SK-N-SH treated with all-trans-retinoic acid at 6 μM for 48 hours (cell line): ENCODE results near the gene C1RL.

Experiments
- ATAC-seq: fragments of 200-7000 bp; cut with Tn5 transposase; 3 replicates; pipeline ENCODE4 v1.9.1; 2020; ENCODE audit warnings: mild to moderate bottlenecking, moderate library complexity
- ARNTL ChIP-seq: fragments of 450-650 bp; formaldehyde crosslinking; IDR thresholded peaks from 2 replicates; pipeline ENCODE4 v1.5.0; 2020; ENCODE audit warnings: low read depth, mild to moderate bottlenecking, moderate library complexity, borderline replicate concordance
- BACH2 ChIP-seq: fragments of 250-450 bp; sonication (Bioruptor Pico); IDR thresholded peaks from 2 replicates; pipeline ENCODE4 v1.9.0; 2021; ENCODE audit warnings: mild to moderate bottlenecking, borderline replicate concordance
- CREB5 ChIP-seq: fragments of 250-450 bp; sonication (Bioruptor Pico); IDR thresholded peaks from 2 replicates; pipeline ENCODE4 v1.5.1; 2020; ENCODE audit warnings: low read depth, mild to moderate bottlenecking, moderate library complexity
- CSDC2 ChIP-seq: fragments of 250-450 bp; sonication (Bioruptor Pico); IDR thresholded peaks from 2 replicates; pipeline ENCODE4 v1.5.0; 2020; ENCODE audit warnings: mild to moderate bottlenecking, moderate library complexity
- CSRNP3 ChIP-seq: fragments of 250-450 bp; sonication (Bioruptor Pico); IDR thresholded peaks from 2 replicates; pipeline ENCODE4 v1.5.1; 2021; ENCODE audit warnings: mild to moderate bottlenecking, moderate library complexity
- ESRRG ChIP-seq: fragments of 250-450 bp; sonication (Bioruptor Pico); IDR thresholded peaks from 2 replicates; pipeline ENCODE4 v1.6.1; 2021; ENCODE audit warnings: mild to moderate bottlenecking
- GLIS3 ChIP-seq: fragments of 250-450 bp; sonication (Bioruptor Pico); IDR thresholded peaks from 2 replicates; pipeline ENCODE4 v1.5.0; 2020; ENCODE audit warnings: mild to moderate bottlenecking, moderate library complexity
- OSR1 ChIP-seq: fragments of 250-450 bp; sonication (Bioruptor Pico); IDR thresholded peaks from 2 replicates; pipeline ENCODE4 v1.8.0; 2022; ENCODE audit warnings: moderate library complexity, mild to moderate bottlenecking, inconsistent platforms
- PATZ1 ChIP-seq: fragments of 250-450 bp; sonication (Bioruptor Pico); IDR thresholded peaks from 2 replicates; pipeline ENCODE4 v1.8.0; 2020; ENCODE audit warnings: mild to moderate bottlenecking, moderate library complexity, borderline replicate concordance
- POU6F1 ChIP-seq: fragments of 250-450 bp; sonication (Bioruptor Pico); IDR thresholded peaks from 2 replicates; pipeline ENCODE4 v1.8.0; 2021; ENCODE audit warnings: low read depth, mild to moderate bottlenecking, moderate library complexity, borderline replicate concordance
- PPARA ChIP-seq: fragments of 250-450 bp; sonication (Bioruptor Pico); IDR thresholded peaks from 2 replicates; pipeline ENCODE4 v1.5.0; 2020; ENCODE audit warnings: mild to moderate bottlenecking, borderline replicate concordance
- RARB ChIP-seq: fragments of 250-450 bp; sonication (Bioruptor Pico); IDR thresholded peaks from 2 replicates; pipeline ENCODE4 v1.8.0; 2021; ENCODE audit warnings: mild to moderate bottlenecking, moderate library complexity
- SNAI2 ChIP-seq: fragments of 250-450 bp; sonication (Bioruptor Pico); IDR thresholded peaks from 2 replicates; pipeline ENCODE4 v1.5.0; 2020; ENCODE audit warnings: mild to moderate bottlenecking, moderate library complexity
- TCF4 ChIP-seq: fragments of 250-450 bp; sonication (Bioruptor Pico); IDR thresholded peaks from 2 replicates; pipeline ENCODE4 v1.8.0; 2021; ENCODE audit warnings: mild to moderate bottlenecking, moderate library complexity, borderline replicate concordance
- TOX ChIP-seq: fragments of 250-450 bp; sonication (Bioruptor Pico); IDR thresholded peaks from 2 replicates; pipeline ENCODE4 v1.8.0; 2021; ENCODE audit warnings: mild to moderate bottlenecking, moderate library complexity, borderline replicate concordance
- TSHZ2 ChIP-seq: fragments of 250-450 bp; sonication (Bioruptor Pico); IDR thresholded peaks from 2 replicates; pipeline ENCODE4 v1.5.0; 2020; ENCODE audit warnings: mild to moderate bottlenecking, moderate library complexity
- ZC3H10 ChIP-seq: fragments of 250-450 bp; sonication (Bioruptor Pico); IDR thresholded peaks from 2 replicates; pipeline ENCODE4 v1.5.1; 2021; ENCODE audit warnings: mild to moderate bottlenecking, moderate library complexity
- ZFP3 ChIP-seq: fragments of 250-450 bp; sonication (Bioruptor Pico); IDR thresholded peaks from 2 replicates; pipeline ENCODE4 v1.5.0; 2020; ENCODE audit warnings: mild to moderate bottlenecking, moderate library complexity
- ZFP30 ChIP-seq: fragments of 450-650 bp; formaldehyde crosslinking; IDR thresholded peaks from 2 replicates; pipeline ENCODE4 v1.5.0; 2022; ENCODE audit warnings: mild to moderate bottlenecking, moderate library complexity
- ZNF565 ChIP-seq: fragments of 450-650 bp; formaldehyde crosslinking; conservative IDR thresholded peaks from 2 replicates; pipeline ENCODE4 v1.5.0; 2020; ENCODE audit warnings: low read depth, mild to moderate bottlenecking, moderate library complexity
- ZNF70 ChIP-seq: fragments of 450-650 bp; formaldehyde crosslinking; IDR thresholded peaks from 2 replicates; pipeline ENCODE4 v1.5.0; 2020; ENCODE audit warnings: mild to moderate bottlenecking, moderate library complexity
- ZNF8 ChIP-seq: fragments of 450-650 bp; formaldehyde crosslinking; IDR thresholded peaks from 2 replicates; pipeline ENCODE4 v1.5.0; 2020; ENCODE audit warnings: mild to moderate bottlenecking, moderate library complexity

Gene C1RL

GRCh38 chr12:7072035-7072434 lies 37.0 kb downstream of the C1RL start:
- ATAC-seq = no peak
- TF ChIP-seq PPARA (CRISPR knock-in tag) (no peak), TOX (no peak), GLIS3 (no peak), CSDC2 (CRISPR knock-in tag) (no peak), ZNF70 (no peak), ZFP30 (CRISPR knock-in tag) (no peak), ZNF565 (CRISPR knock-in tag) (no peak), ESRRG (CRISPR knock-in tag) (no peak), CSRNP3 (CRISPR knock-in tag) (no peak)
- TF ChIP-seq, all 23 proteins: peak for 0

GRCh38 chr12:7069386-7069785 lies 39.6 kb downstream of the C1RL start:
- no peak for ATAC-seq
- TF ChIP-seq TOX (no peak), ZFP3 (CRISPR knock-in tag) (no peak), ARNTL (CRISPR knock-in tag) (no peak), BACH2 (no peak), ZNF70 (no peak), TSHZ2 (CRISPR knock-in tag) (no peak), RARB (no peak), CSRNP3 (CRISPR knock-in tag) (no peak), PATZ1 (CRISPR knock-in tag) (no peak), ZFP30 (CRISPR knock-in tag) (no peak), PPARA (CRISPR knock-in tag) (no peak), ESRRG (CRISPR knock-in tag) (no peak), ZC3H10 (CRISPR knock-in tag) (no peak), SNAI2 (CRISPR knock-in tag) (no peak), ZNF565 (CRISPR knock-in tag) (no peak), CREB5 (CRISPR knock-in tag) (no peak), POU6F1 (no peak), ZNF8 (CRISPR knock-in tag) (no peak), TCF4 (CRISPR knock-in tag) (no peak), OSR1 (CRISPR knock-in tag) (no peak)
